HG03457 (cell line): ENCODE measurements around the gene SMAD7.

Source experiments
- ATAC-seq: cut with Tn5 transposase; IDR thresholded peaks from one replicate; pipeline ENCODE4 v1.9.1; 2021; ENCODE audit warnings: moderate number of reproducible peaks; ENCODE audit not compliant: unreplicated experiment

Gene SMAD7

DNA sequence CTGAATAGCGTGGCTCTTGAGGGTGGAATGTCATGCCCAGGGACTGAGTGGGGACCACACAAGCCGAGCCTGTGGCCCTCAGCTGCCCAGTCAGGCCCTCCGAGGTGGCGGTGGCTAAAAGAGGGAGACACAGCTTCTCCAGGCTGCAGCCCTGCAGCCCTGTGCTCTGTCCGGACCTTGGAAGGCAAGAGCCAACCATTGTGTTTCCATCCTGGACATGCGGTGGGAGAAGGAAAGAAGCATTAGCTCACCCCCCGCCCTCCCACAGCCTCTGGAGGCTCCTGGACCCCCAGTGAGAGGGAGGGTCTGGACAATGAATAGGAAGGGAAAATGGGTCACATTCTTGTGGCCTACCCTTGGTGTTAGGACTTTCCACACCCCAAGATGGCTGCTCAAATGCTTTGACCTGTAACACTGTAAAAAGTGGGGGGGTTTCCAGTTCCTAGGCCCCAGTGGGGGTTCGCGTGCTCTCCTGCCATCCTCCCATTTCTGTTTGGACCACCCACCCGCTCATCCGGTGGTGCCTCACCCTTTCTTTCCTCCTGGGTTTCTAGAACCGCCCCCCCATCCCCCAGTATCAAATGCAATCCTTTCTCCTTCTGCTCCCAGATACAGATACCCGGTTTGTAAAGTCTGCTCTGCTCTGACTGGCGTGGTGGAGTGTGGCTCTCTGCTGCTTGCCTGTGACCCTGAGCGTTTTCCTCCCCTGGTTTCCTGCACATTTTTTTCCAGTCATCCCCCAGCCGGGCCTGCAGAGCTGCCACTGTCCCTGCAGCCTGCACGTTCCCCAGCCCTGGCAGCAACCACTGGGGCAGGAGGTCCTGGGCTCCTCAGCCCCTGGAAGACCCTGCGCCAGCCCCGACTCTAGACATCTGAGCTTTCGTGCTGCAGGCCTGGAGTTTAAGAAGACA, 36.3 kb upstream of the SMAD7 start:
- ATAC-seq, result no peak

DNA sequence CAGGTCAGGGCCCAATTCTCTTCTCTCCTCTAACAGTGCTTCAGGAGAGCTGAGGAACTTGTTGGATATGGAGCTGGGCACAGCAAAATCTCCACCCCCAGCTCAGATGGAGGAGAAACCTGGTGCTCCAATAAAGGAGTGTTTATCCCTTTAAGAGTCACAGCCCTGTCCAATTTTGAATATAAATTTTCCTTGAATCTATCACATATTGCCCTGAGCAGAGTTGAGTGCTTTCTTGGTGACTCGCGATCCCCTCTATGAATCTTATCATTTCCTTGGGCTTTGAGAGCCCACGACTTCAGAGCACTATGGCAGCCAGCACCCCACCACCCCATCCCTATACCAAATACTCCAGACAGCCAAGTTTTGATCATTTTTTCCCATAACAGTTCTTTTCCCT, 34.4 kb upstream of the SMAD7 start:
- ATAC-seq, result no peak

DNA sequence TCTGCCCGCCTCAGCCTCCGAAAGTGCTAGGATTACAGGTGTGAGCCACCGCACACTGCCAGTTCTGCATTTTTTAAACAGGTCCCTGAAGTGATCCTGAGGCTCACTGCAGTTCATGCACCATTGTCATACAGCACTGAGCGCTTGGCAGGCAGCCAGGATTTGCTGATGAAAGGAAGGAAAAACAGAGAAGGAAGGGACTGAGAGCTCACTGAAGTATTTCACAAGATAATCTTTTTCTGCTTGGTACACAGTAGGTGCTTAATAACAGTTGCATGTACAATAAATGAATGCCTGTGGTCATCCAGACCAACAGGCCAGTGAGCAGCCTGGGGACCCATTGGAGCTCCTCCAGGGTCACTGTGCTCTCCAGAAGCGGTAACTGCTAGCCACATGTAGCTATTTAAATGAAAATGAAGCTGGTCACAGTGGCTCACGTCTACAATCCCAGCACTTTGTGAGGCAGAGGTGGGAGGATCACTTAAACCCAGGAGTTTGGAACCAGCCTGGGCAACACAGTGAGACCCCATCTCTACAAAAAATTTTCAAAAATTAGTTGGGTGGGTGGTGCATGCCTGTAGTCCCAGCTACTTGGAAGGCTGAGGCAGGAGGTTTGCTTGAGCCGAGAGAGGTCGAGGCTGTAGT, 33.1 kb upstream of the SMAD7 start:
- ATAC-seq, result no peak

DNA sequence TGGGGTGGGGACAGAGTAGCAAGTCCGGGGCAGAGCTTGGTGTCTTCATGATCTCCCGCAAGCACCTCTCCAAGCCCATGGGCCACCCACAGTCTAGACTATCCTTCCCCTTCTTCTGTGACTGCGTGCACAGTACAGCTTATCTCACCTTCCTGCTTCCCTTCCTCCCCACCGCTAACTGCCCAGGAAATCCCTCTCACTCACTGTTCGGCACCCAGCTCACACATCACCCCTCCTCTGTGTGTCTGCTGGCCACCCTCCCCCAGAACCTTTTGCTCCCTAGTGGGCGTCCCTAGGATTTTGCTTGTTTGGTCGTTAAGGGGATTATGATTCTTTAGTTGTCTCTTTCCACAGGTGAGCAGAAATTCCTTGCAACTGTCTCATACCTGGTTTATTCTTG, 31.5 kb upstream of the SMAD7 start:
- no peak for ATAC-seq

DNA sequence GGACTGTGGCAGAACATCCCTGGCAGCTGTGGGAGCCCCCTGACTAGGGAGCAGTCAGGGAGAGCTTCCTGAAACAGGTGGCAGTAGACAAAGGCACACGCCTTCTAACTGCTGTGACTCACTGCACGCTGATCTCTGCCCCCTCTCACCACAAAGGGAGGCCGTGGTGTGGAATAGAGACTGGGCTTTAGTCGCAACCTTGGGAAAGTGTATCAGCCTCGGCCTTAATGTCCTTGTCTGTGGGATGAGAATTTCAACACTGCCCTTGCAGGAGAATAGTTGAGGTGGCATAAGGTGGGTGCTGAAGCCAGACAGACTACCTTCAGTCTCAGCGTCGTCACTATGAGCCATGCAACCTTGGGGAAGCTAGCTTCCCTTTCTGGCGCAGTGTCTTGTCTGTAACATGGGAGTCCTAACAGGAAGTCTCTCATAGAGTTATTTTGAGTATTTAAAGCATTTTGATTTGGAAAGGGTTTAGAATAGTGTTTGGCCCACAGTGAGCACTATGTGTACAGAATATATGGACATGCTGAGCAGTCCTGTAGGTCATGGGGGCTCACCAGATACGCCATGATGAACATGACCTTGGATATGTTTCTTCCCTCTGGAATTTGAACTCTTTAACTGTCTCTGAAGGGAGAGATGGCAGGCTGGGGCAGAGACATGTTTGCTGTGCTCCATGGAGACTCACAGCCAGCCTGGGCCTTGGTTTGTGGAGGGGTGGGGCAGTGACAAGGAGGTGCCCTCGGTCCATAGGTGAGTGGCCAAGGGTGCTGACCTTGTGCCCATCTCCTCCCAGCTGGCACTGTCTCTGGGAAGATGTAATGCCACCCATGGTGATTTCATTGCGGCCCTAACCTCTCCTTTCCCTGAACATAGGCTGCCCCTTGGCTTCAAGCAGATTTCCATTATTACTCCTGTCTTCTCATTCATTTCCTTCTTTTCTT, 29.5 kb upstream of the SMAD7 start:
- ATAC-seq, result no peak

DNA sequence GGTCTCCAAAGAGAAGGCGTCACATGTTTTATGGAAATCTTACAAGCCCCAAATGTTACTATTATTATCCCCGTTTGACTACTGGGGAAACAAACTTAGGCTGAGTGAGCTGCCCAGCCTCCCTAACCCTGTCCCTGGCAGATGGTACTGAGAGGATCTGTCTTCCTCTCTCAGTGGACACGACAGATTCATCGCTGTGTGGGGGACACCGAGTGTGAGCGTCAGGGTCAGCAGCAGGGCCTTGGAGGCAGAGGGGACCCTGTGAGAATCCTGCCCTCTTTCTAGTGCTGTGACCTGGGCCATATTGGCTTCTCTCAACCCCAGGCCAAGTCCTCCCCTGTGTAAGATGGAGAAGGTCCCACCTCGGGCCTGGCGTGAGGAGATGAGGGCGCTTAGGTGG, 27.1 kb upstream of the SMAD7 start:
- ATAC-seq, result no peak

DNA sequence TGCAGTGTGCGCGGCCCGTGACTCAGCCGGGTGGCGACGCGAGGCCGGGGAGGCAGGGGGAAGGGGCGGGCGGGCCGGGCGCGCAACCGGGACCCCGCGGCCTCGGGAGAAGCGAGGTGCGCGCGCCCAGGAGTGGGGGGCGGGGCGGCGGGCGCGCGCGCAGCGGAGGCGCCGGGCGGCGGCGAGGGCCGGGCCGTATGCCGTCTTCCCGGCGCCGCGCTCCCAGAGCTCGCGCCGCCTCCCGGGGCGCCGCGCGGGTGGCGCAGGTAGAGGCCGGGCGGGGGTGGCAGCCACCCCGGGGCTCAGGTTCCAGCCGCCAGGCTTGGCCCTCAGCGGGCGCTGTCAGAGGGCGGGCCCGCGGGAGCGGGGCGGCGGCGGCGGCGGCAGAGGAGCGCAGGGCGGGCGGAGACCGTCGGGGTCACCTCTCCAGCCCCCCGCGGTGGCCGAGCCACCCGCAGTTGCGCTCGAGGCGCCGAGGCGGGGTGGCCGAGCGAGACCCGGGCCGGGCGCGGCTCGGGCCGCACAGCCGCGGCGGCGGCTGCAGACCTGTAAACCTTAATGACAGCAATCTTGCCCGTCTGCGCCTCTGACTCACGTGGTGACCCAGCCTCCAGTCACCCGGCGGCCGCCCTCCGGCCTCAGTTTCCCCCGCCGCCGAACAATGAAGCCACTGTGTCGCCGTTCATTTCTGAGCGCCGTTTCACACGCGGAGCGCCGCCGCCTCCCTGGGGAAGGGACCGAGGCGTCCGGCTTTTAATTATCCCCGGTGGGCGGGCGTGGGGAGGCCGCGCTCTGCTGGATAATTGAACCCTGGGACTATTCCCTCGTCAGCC, 25.3 kb upstream of the SMAD7 start:
- ATAC-seq, result peak; percentile 33

DNA sequence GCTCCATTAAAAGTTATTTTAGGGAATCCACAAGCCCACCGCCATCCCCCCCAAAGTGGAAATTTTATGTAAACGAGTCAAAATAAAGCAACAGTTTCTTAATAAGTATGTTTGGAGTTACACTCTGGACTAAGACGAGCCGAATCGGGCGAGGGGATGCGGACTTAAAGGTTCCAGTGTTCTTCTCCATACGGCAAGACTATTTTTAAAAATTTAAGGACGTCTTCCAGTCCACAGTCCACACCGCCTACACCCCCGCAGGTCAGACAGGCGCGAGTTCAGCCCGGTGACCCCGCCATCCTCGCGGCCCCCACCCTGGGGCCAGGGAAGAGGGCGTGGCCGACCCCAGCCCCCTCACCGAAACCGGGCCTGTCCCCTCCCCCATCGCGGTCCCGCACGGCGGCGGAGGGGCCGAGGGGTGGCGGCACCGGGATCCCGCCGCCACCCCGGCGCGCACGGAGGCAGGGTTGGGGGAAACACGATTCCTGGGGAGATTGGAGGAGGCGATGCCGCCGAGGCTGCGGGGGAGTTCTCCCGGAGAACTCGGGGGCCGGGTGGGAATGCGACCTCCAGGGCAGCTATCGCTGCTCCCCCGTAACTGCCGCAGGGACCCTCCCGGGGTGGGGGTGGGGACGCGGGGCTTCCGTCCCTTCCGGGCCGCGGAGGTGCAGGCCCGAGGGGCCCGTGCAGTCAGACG, 24.5 kb upstream of the SMAD7 start:
- peak; percentile 44 for ATAC-seq

DNA sequence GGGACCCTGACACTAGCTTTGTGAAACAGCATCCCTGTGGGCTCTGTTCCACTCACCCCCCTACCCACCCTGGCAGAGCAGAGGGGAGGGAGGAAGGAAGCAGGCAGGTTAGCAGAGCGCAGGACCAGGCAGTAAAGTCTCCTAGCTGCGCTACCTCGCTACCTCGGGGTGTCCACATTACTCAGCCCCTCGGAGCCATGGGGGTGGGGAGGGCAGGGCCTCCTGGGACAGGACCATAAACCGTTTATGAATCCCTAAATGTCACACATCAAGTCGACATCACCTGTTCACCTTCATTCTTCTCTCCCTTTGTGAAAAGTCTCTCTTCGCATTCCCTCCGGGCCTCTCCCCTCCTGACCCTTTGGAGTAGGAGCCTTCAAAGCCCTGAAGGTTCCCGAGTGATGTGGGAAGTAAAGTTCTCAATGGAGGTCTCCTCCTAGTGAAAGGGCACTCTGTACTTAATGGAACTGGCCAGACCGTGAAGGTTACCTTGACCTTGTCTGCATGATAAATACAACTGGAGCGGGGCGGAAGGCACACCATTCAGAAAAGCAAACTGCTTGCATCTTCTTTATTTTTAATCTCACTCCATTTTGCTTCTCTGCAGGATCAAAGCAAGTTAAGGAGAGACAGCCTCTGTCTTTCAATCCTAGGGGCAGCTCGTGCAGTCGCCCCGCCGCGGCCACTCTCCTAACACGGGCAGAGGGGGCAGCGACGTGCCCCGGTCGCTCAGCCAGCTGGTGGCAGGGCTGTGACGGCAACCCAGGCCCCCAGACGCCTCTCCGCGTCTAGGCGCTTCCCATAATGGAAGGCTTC, 23.7 kb upstream of the SMAD7 start:
- ATAC-seq, result no peak

DNA sequence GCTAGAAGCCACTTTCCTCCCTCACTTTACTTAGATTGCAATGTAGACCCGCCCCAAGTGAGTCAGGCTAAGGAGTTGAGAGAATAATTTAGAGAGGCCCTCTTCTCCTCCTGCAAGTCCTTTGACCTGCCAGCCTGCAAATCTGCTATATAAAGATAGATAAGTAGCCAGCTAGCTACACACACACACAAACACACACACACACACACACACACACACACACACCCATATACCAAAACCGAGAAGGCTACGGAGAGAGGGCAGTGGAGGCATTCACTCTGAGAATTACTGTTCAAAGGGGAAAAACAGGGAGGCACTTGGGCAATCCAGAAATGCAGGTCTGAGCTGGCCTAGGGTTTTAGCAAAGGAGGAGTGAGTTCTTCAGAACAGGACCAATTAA, 23.0 kb upstream of the SMAD7 start:
- no peak for ATAC-seq

DNA sequence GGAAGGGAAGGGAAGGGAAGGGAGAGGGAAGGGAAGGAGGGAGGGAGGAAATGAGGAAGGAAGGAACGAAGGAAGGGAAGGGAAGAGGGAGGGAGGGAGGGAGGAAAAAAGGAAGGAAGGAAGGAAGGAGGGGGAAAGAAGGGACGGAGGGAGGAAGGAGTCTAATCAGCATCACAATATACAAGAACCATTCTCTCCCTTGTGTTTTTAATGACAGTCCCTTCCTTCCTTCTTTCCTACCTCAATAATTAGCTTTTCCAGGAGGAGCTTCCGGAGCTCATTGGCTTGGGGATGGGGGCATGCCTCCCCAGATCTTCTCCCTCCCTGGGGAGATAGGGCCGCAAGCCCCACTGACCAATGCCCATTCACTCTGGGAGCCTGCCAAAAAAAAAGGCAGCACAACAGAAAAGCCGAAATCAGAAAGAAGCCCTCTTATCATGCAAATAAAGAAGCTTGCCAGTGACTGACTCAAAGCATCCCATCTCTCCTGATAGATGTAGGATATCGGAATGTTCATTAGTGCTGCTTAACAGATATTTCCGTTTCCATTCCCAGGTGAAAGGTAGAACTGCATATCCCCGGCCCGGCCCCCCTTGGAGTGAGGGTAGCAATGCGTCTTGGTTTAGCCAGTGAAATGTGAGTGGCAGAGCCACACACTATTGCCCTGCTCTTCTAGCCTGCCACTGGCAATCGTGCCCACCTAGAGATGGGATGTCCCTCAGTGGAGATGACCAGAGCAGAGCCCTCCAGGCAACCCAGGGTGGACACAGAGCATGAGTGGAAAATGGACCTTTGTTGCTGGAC, 17.8 kb upstream of the SMAD7 start:
- no peak for ATAC-seq

DNA sequence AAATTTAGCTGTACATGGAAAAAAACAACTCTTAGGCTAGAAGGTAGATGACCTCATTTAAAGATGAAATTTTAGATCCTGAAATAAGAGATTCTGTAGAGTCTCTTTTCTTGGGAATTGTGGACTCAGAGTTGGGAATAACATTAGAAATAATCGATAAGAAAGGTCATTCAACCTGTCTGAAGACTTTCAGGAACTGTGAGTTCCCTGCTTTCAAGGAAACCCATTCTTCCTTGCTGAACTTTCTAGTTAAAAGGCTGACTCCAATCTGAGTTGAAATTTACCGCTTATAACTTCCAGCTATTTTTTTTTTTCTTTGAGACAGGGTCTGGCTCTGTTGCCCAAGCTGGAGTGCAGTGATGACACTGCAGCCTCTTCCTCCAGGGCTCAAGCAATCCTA, 16.8 kb upstream of the SMAD7 start:
- no peak for ATAC-seq

DNA sequence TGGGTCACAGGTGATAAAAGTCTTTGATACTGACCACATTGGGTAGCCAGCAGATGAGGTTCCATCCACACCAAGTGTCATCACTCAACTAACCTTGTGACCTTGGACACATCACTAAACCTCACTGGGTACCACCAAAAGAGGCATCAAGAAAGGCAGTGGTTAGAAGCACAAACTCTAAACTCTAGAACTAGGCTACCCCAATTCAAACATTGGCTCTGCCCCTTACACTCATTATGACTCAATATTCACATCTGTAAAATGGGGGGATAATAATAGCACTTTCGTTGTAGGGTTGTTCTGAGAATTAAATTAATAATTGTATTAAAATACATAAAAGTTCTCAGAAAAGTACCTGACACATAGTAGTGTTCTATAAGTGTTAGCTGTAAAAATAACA, 15.8 kb upstream of the SMAD7 start:
- ATAC-seq, result no peak

DNA sequence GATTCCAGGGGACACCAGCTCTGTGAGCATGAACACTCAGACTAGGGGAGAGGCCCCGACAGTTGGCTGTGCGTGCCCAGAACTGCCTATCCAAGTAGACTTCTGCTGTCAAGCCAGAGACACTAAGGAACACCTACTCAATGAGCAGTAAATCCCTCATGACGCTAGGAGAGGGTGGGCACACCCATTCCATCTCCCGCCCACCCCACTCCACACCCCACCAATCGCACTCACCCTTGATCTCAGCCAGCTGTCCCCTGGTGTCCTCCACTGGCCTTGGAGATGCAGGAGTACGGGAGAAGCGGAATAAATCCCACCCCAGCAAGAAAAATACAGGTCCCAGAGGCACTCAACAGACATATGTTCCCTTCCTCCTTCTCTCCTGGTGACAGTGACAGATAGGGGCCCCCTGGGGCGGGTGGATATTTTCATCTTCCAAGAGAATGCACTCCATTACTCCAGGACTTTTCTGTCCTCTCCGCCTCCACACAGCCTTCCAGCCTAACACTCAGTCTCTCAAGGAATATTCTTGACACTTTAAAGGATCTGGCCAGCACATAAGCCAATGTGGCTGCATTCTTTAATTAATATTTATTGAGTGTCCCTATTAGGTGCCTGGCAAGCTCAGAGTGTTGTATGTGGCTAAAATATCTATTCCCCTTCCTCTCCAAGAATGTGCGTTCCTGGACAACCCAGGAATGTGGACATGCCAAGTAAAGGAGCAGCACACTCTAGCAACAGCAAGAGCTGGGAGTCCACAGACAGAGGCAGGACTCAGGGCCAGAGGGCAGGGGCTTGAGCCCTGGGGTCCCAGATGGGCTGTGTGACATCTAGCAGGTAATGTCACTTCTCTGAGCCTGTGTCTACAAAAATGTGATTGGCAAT, 13.1 kb upstream of the SMAD7 start:
- ATAC-seq, result no peak

DNA sequence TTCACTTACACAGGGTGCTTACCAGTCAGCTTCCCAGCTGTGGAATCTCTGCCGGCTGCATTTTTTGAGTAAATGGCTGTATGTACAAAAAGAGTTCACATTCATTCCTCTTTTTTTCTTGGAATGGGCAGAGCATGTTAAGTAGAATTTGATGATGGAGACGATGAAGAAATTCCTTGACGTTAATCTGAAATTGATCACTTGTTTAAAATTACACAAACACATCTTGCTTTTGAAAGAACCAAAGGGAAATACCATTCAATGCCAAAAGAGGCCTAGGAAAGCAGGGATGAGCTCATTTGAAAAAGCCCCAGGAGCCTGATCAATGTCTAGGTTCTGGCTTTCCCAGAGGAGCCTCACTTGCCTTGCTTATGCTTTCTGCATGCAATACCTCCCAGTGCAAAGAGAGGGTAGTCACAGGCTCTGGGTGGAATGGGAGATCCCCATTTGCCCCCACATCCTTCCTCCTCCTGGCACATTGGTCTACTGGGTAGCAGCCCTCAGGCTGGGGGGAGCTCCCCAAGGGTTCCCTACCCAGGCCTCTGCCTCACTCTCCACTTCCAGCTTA, 12.3 kb upstream of the SMAD7 start:
- no peak for ATAC-seq

DNA sequence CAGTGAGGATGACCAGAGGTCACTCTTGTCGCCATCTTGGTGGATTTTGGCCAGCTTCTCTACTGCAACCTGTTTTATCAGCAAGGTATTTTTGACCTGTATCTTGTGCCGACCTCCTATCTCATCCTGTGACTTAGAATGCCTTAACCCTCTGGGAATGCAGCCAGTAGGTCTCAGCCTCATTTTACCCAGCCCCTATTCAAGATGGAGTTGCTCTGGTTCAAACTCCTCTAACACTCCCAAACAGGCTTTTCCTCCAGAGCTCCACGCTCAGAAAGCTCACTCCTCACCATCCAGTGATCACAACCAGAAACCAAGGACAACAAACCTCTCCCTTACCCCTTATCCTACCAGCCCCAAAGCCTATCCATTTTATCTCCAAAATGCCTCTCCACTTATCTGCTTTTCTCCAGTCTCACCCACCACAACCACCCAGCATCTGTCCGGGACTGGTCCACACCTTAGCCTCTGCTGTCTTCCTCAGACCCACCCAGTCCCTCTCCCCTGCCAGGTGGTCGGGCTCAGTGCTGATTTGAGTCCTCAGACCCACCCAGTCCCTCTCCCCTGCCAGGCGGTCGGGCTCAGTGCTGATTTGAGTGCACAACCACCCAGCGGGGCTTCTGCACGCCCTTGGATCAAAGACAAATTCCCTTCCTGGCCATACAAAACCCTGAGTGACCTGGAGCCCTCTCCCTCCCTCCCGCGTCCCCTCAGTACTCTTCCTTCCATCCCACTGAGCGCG, 11.7 kb upstream of the SMAD7 start:
- ATAC-seq, result no peak
